Measurements from ENCODE around the gene CARD14. TPM values are rescaled to one million over a fixed set of nuclear protein-coding genes. Genes with fewer than 3 reads are reported as not detected.

Gene CARD14
- total RNA-seq, 2 experiments from 2014 or later: not detected

DNA sequence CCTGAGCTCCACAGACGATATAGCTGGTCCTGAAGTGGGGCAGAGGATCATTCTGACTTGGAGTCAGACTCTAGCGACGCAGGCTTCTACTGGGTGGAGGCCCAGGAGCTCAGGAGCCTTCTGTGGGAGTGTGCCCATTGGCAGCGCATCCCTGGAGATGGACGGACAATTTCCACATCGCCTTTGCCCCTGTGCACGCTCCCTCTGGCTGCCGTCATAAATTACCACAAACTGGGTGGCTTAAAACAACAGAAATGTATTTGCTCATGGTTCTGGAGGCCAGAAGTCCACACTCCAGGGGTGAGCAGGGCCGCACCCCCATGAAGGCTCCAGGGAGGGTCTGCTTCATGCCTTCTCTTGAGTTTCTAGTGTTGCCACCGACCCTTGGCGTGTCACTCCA is 6.9 kb downstream of the CARD14 start:
- Mint-ChIP-seq H3K4me3 (no peak overlapping the region), H3K4me1 (ENCODE audit: low read depth) (no peaks in the 10 kb centered on the region), H3K36me3 (ENCODE audit: low read depth) (no peaks in the 10 kb centered on the region), H3K9me3 (no peaks in the 10 kb centered on the region), H3K27me3 (peaks cover 5% of the 10 kb centered on the region), H3K27ac (no peak overlapping the region)
- Histone ChIP-seq H3K9me3 (ENCODE audit: control insufficient read depth in 1 of 2, insufficient read depth in 1 of 2, low read length in 2 of 2) (no peaks in the 10 kb centered on the region), H3K27ac (ENCODE audit: low read depth in 1 of 2, low read length in 2 of 2) (no peak overlapping the region), H3K4me1 (ENCODE audit: insufficient read depth, low read length) (no peaks in the 10 kb centered on the region), H3K4me3 (ENCODE audit: low read length) (no peak overlapping the region), H3K27me3 (ENCODE audit: control insufficient read depth in 1 of 2, insufficient read depth in 2 of 2, low read length in 2 of 2) (no peaks in the 10 kb centered on the region), H3K36me3 (ENCODE audit: insufficient read depth, low read length) (no peaks in the 10 kb centered on the region)
- TF ChIP-seq, protein P1, sequence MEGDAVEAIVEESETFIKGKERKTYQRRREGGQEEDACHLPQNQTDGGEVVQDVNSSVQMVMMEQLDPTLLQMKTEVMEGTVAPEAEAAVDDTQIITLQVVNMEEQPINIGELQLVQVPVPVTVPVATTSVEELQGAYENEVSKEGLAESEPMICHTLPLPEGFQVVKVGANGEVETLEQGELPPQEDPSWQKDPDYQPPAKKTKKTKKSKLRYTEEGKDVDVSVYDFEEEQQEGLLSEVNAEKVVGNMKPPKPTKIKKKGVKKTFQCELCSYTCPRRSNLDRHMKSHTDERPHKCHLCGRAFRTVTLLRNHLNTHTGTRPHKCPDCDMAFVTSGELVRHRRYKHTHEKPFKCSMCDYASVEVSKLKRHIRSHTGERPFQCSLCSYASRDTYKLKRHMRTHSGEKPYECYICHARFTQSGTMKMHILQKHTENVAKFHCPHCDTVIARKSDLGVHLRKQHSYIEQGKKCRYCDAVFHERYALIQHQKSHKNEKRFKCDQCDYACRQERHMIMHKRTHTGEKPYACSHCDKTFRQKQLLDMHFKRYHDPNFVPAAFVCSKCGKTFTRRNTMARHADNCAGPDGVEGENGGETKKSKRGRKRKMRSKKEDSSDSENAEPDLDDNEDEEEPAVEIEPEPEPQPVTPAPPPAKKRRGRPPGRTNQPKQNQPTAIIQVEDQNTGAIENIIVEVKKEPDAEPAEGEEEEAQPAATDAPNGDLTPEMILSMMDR (IDR thresholded peaks at IDR 0.05): no peak
- DNase-seq (no peak), ATAC-seq (ENCODE audit: poor library complexity) (no peak)
- POLR2A ChIA-PET: no interaction called here
- CTCF ChIA-PET: no interaction called here
- intact Hi-C loops (cut with DNase I, micrococcal nuclease): no loop called here

DNA sequence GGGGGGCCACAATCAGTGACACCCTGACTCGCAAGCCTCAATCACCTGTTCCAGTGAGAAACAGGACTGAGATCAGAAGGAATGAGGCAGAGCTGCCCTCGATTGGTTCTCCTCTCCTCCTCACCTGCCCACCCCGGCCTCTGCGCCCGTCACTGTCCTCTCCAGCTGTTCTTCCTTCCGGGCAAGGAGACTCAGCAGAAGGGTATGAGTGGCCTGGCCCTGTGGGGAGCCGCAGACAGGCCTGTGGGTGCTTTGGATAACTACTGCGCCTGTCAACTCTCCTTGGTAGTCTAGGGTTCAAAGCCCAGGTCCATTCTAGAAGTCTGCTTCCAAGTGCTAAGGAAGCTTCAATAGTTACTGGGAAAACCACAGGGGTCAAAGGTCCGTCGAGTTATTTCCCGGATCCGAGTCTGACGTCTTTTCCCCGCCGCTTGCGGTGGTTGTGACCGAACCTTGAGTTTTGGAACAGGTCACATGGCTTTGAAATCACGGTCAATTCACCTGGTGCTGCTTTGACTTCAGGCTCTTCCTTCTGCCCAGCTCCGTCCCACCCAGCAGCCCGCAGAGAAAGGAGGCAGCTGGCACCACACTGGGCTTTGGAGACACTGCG is 8.3 kb downstream of the CARD14 start:
- Mint-ChIP-seq H3K9me3 (no peaks in the 10 kb centered on the region), H3K4me1 (ENCODE audit: low read depth) (no peaks in the 10 kb centered on the region), H3K36me3 (ENCODE audit: low read depth) (no peaks in the 10 kb centered on the region), H3K4me3 (no peak overlapping the region), H3K27ac (no peak overlapping the region), H3K27me3 (no peaks in the 10 kb centered on the region)
- H3K36me3 ChIP-seq (ENCODE audit: insufficient read depth, low read length): no peaks in the 10 kb centered on the region
- no peaks in the 10 kb centered on the region for H3K4me1 ChIP-seq (ENCODE audit: insufficient read depth, low read length)
- ChIA-PET POLR2A (no interaction called here), CTCF (no interaction called here)
- no peak overlapping the region for H3K27ac ChIP-seq (ENCODE audit: low read depth in 1 of 2, low read length in 2 of 2)
- ATAC-seq (ENCODE audit: poor library complexity) (no peak), DNase-seq (no peak)
- no peaks in the 10 kb centered on the region for H3K9me3 ChIP-seq (ENCODE audit: control insufficient read depth in 1 of 2, insufficient read depth in 1 of 2, low read length in 2 of 2)
- H3K27me3 ChIP-seq (ENCODE audit: control insufficient read depth in 1 of 2, insufficient read depth in 2 of 2, low read length in 2 of 2): no peaks in the 10 kb centered on the region
- no peak overlapping the region for H3K4me3 ChIP-seq (ENCODE audit: low read length)
- TF ChIP-seq, protein P1 (IDR thresholded peaks at IDR 0.05): no peak
- intact Hi-C loops (cut with DNase I, micrococcal nuclease): no loop called here

DNA sequence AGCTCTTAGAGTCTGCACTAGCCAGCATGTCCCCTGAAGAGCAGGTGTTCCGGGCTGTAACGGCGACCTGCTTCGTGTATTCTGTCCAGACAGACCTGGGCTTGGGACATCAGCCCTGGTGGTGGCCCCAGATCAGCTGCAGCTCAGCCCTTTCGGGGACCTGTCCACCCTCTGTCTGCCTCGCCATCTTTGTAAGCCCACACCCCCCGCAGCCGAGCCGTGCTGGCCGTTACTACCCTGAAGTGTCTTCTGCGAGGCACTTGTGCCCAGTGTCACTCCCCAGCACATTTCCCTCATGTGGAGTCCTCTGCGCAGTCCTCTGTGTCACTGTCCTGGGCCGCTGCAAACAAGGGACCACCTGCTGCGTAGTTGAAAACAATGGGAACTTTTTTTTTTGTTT is 10.4 kb downstream of the CARD14 start:
- POLR2A ChIA-PET: no interaction called here

More for the DNA sequence above, 10.4 kb downstream of the CARD14 start:
- CTCF ChIA-PET: no interaction called here
- Mint-ChIP-seq H3K4me1 (ENCODE audit: low read depth) (no peaks in the 10 kb centered on the region), H3K36me3 (ENCODE audit: low read depth) (no peaks in the 10 kb centered on the region), H3K27me3 (no peaks in the 10 kb centered on the region), H3K4me3 (no peak overlapping the region), H3K27ac (no peak overlapping the region), H3K9me3 (no peaks in the 10 kb centered on the region)
- H3K4me1 ChIP-seq (ENCODE audit: insufficient read depth, low read length): no peaks in the 10 kb centered on the region
- no peaks in the 10 kb centered on the region for H3K9me3 ChIP-seq (ENCODE audit: control insufficient read depth in 1 of 2, insufficient read depth in 1 of 2, low read length in 2 of 2)
- no peak for ATAC-seq (ENCODE audit: poor library complexity)
- no peaks in the 10 kb centered on the region for H3K36me3 ChIP-seq (ENCODE audit: insufficient read depth, low read length)
- H3K4me3 ChIP-seq (ENCODE audit: low read length): no peak overlapping the region
- DNase-seq: no peak
- TF ChIP-seq, protein P1 (IDR thresholded peaks at IDR 0.05): no peak
- no peaks in the 10 kb centered on the region for H3K27me3 ChIP-seq (ENCODE audit: control insufficient read depth in 1 of 2, insufficient read depth in 2 of 2, low read length in 2 of 2)
- intact Hi-C loops (cut with DNase I, micrococcal nuclease): no loop called here
- no peak overlapping the region for H3K27ac ChIP-seq (ENCODE audit: low read depth in 1 of 2, low read length in 2 of 2)
